Progenitor cell of endocrine pancreas (in vitro differentiated cells): ENCODE results near the gene ARSA. TPM values are rescaled to one million over a fixed set of nuclear protein-coding genes. Genes with fewer than 3 reads are reported as not detected.
A peak's percentile ranks its signal among the peaks of the same experiment; 100 is the strongest.

Source experiments
- DNase-seq: peaks from one replicate; pipeline ENCODE4 v3.0.0; 2021; ENCODE audit warnings: low spot score; ENCODE audit not compliant: unreplicated experiment
- H3K27ac Mint-ChIP-seq: 2 replicates; pipeline ENCODE4 v1.8.0; 2021; ENCODE audit warnings: mild to moderate bottlenecking, moderate library complexity, mixed read lengths
- H3K27me3 Mint-ChIP-seq: 2 replicates; pipeline ENCODE4 v1.8.0; 2021; ENCODE audit warnings: mixed read lengths
- H3K36me3 Mint-ChIP-seq: 2 replicates; pipeline ENCODE4 v1.8.0; 2022; ENCODE audit warnings: mixed read lengths; ENCODE audit not compliant: insufficient read depth
- H3K4me1 Mint-ChIP-seq: 2 replicates; pipeline ENCODE4 v1.8.0; 2021; ENCODE audit warnings: low read depth, mixed read lengths
- H3K4me3 Mint-ChIP-seq: 2 replicates; pipeline ENCODE4 v1.8.0; 2021; ENCODE audit warnings: low read depth, mild to moderate bottlenecking, moderate library complexity, mixed read lengths
- H3K9me3 Mint-ChIP-seq: 2 replicates; pipeline ENCODE4 v1.8.0; 2021; ENCODE audit warnings: low read depth, mixed read lengths
- long read RNA-seq: library from polyadenylated mRNA; unstranded; transcript quantifications from one replicate; pipeline ENCODE4 v2.0.0, GENCODE V29; 2020
- total RNA-seq: library from RNA; stranded (reverse); gene quantifications from 2 replicates; pipeline ENCODE4 v1.2.1, GENCODE V29; 2021
- TF ChIP-seq, protein P1 (sequence below): fragments of 200-600 bp; sonication (generic); IDR thresholded peaks from one replicate; pipeline ENCODE4 v1.5.0; 2021; ENCODE audit warnings: antibody characterized with exemption, mild to moderate bottlenecking; ENCODE audit not compliant: unreplicated experiment

Gene ARSA
- total RNA-seq, result 36.2 and 37.1 TPM in 2 replicates
- long read RNA-seq, partial matches to known transcripts, result 0 of 3 reads
- long read RNA-seq, other reads (novel, unspliced or antisense), result 1 of 3 reads

DNA sequence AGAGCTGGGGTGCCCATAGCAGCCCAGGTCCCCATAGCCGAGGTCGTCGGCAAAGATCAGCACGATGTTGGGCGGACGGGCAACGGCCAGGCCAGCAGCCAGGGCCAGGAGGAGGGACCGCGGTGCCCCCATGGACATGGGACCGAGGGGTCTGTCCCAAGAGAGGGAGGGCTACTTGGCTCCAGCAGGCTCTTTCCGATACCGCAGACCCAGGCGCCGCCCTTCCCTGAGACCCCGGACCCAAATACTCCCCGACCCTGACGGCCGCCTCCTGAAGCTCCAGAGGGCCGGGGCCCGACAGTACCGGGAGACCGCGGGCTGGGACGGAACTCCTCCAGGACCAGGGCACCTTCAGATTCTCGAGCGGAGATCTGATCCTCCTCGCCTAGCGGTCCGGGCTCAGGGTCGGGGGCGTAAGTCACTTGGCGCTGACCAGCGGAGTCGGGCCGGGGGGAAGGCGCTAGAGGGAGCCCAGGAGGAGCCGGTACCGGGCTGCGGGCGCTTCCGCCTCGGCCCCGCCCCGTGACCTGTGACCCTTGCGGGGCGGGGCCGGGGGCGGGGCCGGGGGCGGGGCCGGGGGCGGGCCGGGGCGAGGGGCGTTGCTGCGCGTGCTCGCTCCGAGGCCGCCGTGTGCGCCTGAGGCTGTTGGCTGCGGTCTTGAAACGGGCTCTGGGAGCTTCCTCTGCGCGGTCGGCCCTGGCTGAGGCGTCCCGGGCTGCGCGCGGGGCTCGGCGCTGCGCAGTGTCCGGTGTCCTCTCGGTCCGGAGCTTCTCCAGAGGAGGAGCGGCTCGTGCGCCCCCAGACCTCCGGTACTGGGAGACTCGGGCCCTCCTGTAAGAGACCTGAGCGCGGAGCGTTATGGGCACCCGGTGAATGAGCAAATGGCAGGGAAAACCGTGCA, at the start of gene ARSA:
TSS of gene ARSA (minus strand) at position 511 of the 901 bp plus-strand sequence. CDS start at position 138, 373 bp downstream.
- peaks cover 6% of the 10 kb centered on the region for H3K27me3 Mint-ChIP-seq
- peak within 1 kb of the TSS; percentile 86 for H3K4me3 Mint-ChIP-seq

DNA sequence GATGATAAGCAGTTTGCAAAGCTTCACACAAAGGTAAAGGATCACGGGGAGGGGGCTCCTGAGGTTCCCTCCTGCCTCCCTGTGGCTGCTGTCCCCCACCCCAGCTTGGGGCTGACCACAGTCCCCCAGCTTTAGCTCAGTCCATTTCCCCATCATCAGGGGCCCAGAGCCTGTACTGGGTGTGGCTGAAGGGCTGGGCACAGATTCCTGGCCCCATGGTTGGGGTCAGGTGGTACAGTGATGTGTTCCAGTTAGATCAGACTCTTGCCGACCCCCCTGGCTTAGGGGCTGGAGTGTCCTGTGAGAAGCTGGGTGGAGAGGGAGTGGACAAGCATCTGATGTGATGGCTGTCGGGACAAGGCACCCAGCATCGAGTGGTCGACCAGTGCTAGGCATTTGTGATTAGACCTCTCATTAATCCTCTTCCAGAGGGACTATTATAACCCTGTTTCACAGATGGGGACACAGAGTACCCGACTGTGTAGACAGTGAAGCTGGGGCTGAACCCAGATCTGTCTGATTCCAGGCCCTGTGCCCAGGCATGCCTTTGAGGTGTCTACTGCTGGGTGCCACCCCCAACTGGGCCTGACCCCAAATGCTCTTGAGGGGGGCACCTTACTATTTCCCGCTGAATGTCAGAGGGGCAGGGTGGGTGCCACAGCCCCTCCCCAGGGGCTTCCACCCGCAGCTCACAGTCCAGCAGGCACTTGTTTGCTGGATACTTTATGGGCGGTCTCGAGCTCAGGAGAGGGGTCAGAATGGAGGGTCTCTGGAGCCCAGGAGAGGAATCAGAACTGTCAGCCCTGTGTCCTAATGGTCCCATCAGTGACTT, 48.9 kb upstream of the ARSA start:
- H3K27me3 Mint-ChIP-seq, result peaks cover 29% of the 10 kb centered on the region
- H3K4me3 Mint-ChIP-seq, result no peak overlapping the region
- H3K36me3 Mint-ChIP-seq, result peaks cover 2% of the 10 kb centered on the region
- H3K9me3 Mint-ChIP-seq, result no peaks in the 10 kb centered on the region
- H3K27ac Mint-ChIP-seq, result no peak overlapping the region
- DNase-seq, result no peak
- TF ChIP-seq, protein P1, sequence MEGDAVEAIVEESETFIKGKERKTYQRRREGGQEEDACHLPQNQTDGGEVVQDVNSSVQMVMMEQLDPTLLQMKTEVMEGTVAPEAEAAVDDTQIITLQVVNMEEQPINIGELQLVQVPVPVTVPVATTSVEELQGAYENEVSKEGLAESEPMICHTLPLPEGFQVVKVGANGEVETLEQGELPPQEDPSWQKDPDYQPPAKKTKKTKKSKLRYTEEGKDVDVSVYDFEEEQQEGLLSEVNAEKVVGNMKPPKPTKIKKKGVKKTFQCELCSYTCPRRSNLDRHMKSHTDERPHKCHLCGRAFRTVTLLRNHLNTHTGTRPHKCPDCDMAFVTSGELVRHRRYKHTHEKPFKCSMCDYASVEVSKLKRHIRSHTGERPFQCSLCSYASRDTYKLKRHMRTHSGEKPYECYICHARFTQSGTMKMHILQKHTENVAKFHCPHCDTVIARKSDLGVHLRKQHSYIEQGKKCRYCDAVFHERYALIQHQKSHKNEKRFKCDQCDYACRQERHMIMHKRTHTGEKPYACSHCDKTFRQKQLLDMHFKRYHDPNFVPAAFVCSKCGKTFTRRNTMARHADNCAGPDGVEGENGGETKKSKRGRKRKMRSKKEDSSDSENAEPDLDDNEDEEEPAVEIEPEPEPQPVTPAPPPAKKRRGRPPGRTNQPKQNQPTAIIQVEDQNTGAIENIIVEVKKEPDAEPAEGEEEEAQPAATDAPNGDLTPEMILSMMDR, result no peak
- H3K4me1 Mint-ChIP-seq, result no peaks in the 10 kb centered on the region

More for the DNA sequence above, at the start of gene ARSA:
- Mint-ChIP-seq H3K36me3 (peaks cover 1% of the 10 kb centered on the region), H3K9me3 (no peaks in the 10 kb centered on the region), H3K4me1 (peaks cover 11% of the 10 kb centered on the region), H3K27ac (peak within 1 kb of the TSS; percentile 89)
- TF ChIP-seq, protein P1, result no peak
- peak; percentile 51 for DNase-seq

DNA sequence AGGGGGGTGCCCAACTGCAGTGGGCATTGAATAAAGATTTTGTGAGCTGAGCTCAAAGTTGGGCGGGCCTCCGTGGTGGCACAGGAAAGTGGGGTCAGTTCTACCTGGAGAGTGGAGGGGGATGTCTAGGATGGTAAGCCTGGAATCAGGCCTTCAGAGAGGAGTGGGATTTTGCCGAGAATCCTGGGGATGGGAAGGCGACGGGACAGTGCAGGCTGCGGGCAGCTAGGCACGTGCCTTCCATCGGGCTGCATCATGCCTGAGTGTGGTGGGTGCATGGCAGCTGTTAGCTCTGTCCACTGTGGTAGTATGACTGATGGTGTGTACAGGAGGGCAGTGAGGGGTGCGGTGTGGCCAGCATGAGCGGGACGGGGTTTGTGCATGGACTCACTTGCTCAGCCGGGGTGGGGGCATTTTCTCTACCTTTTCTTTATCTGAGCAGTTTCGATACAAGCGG, 48.3 kb upstream of the ARSA start:
- no peak overlapping the region for H3K27ac Mint-ChIP-seq
- TF ChIP-seq, protein P1, result no peak
- H3K36me3 Mint-ChIP-seq, result peaks cover 2% of the 10 kb centered on the region
- no peaks in the 10 kb centered on the region for H3K9me3 Mint-ChIP-seq
- peaks cover 35% of the 10 kb centered on the region for H3K27me3 Mint-ChIP-seq
- H3K4me1 Mint-ChIP-seq, result no peaks in the 10 kb centered on the region
- DNase-seq, result no peak
- H3K4me3 Mint-ChIP-seq, result no peak overlapping the region

DNA sequence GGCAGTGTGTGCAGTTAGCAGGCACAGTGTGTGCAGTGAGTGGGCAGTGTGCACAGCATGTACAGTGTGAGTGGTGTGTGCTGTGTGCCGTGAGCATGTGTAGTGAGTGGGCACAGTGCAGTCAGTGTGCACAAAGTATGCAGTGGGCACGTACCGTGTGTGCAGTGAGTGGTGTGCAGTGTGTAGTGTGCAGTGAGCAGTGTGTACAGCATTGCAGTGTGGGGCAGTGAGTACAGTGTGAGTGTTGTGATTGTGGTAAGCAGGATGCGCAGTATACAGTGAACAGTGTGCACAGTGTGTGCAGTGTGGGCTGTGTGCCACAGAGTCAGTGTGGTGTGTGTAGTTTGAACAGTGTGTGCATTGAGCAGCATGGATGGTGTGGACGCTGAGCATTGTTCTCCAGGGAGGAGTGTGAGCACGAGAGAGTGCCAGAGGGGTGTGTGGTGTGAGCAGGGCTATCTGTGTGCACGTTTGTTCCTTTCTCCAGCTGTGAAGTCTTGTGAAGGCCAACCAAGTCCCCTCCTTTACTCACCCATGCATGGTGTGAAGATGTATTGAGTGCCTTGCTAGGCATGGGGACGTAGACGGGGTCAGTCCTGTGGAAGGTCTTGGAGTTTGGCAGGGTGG, 47.7 kb upstream of the ARSA start:
- TF ChIP-seq, protein P1, result no peak
- Mint-ChIP-seq H3K27me3 (peaks cover 41% of the 10 kb centered on the region), H3K27ac (peak overlapping the region; percentile 2), H3K36me3 (peaks cover 2% of the 10 kb centered on the region), H3K9me3 (no peaks in the 10 kb centered on the region), H3K4me1 (no peaks in the 10 kb centered on the region), H3K4me3 (peak overlapping the region; percentile 44)
- no peak for DNase-seq
